Measurements from ENCODE around the gene WDR5.

WDR5 gene

DNA sequence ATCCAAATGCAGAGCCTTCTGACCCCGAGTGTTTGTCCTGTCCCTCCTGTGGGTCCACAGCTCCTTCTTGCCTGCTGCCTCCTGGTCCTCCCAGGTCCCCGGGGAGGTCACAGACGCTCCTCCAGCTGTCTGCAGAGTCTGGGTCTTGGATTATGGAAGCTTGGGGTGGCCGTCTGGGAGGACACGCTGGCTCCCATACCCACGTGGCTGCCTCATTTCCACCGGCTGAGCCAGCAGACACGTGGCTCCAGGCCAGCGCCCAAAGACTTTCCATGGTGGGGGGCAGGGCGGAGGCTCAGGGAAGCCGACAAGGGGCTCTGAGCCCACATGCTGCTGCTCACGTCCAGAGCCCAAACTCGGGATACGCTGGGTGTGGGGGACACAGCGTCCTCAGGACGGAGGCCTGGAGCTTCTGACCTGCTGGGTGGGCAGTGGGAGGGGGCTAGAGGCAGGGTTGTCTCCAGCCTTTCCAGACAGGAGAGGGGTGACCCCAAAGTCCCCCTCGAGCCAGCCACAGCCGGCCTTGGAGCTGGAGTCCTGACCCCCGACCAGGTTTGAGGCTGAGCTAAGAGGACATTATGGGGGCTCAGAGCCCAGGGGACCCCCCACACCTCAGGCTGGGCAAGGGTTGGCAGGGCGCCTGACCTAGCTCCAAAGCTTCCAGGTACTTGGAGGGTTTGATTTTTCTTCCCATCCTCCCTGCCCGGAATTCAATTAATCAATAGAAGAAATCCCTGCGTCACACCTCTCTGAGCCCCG lies 52.7 kb downstream of the WDR5 start:
- DNase-seq (ENCODE audit: low read depth): no peak

DNA sequence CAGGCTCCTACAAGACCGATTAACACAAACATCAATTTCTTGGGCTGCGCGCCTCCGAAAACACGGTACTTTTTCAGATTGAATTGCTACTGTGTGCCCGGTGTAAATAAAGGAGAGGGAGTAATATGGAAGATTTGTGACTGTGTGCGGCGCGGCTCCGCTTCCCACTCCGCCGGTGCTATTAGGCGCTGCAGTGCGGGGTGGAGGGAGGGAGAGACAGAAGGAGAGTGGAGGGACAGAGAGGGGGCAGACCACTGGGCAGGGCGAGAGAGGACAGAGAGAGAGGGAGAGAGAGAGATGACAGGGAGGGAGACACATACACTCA lies 53.2 kb downstream of the WDR5 start:
- no peak for DNase-seq (ENCODE audit: low read depth)

DNA sequence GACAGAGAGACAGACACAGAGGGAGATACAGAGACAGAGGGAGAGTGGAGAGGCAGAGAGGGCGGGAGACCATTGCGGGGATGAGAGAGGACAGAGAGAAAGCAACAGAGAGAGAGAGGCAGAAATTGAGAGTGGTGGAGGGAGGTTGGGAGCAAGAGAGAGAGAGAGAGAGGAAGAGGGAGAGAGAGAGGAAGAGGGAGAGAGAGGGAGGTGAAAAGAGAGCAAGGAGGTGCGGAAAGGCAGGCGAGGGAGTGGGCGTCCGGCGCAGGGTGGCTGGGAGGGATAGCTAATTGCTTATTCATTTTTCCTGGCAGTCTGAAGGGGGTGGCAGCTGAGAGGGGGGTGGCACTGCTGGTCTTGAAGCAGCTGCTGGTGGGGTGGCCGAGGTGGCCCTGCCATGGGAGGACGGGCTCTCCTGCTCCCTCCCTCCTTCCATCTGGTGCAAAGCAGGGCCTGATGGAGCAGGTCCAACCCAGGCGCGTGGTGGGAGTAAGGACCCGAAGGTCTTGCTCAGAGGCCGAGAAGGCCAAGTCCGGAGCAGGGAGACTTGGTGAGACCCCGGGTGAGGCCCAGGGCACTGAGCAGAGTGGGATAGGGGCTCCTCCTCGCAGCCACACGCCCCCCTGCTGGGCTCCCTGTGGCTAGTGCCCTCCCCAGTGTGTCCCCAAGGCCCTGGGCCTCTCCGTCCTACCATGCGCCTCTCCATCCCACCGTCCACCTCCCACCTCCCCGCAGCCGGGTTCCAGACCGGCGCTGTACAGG lies 53.8 kb downstream of the WDR5 start:
- DNase-seq (ENCODE audit: low read depth): no peak

DNA sequence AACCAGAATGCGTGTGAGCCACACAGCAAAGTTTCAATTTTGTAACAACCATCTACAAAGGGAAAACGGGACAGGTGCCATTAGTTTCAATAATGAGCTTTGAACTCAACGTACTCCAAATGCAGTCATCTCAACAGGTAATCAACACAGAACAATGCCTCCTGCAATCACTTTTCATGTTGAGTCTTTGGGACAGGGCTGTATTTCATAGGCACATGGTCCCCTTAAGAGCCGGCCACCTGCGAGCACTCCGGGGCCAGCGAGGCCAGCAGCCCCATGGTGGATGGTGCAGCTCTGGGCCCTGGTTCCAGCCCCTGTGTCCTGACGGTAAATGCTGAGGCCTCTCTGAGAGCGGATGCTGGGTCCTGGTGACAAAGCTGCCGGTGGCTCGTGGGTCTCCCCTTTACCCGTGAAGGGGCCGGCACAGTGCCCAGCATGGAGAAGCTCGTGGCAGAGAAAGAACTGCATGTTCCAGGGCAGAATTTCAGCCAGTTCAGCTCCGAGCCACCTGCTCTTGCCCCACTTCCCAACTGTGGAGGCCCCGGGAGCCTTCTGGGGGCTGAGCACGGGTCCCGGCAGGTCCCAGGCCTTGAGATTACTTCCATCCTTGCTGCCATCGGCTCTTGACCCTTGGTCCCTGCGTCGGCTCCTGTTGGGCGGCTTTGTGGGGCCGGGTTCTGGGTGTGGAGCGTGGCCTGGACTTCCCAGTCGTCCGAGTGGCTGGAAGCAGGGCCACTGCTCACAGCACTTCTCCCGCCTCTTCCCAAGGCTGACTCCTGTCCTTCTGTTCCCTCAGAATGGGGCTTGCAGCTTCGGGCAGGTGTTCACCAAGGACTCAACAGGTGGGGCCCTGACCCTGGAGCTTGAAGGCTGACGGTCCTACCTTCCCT lies 54.6 kb downstream of the WDR5 start:
- DNase-seq (ENCODE audit: low read depth): no peak

DNA sequence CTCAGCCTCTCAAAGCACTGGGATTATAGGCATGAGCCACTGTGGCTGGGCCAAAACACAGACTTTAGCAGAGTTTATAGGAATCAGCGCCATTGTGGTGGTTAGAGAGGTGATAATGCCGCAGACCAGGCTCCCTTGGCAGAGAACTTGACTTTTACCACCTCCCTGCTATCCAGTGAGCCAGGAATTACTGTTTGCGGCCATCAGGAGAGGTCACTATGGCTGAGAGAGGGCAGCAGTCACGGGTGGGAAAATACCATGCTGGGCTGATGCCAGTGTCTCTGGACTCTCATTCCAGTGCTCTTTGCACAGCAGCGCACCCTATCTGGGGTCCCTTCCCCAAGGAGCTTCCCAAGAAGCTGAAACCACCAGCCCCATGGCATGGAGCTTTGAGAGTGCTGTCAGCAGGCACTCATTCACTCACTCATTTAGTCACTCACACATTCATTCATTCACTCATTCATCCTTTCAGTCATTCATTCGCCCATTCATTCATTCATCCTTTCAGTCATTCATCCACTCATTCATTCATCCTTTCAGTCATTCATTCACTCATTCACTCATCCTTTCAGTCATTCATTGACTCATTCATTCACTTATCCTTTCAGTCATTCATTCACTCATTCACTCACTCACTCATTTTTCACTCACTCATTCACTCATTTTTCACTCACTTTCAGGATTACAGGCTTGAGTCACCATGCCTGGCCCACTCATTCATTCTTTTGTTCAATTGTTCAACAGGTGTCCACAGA lies 55.8 kb downstream of the WDR5 start:
- DNase-seq (ENCODE audit: low read depth): no peak

DNA sequence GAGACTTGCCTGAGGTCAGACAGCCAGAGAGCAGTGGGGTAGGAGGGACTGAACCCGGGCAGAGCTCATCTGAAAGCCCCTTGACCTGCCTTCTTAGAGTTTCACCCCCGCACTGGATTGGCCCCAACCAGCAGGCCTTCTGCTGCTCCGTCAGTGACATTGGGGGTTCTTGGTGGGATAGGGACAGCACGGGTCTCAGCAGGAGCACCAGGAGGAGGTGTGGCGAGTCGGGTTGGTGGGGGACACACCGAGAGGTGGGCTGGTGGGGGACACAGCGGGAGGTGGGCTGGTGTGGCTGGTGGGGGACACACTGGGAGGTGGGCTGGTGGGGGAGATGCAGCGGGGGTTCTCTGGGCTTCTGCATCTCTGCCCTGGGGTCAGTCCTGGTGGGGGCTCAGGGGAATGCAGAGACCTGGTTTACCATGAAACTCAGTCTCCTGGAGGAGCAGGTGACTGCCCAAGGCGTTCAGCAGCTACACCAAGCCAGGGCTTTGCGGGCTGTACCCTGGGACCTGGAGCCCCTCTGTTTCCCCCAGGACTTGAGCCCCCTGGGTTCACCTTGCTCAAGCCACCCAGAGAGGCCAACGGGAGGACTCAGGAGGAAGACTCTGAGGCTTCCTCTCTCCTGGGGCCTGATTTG lies 56.5 kb downstream of the WDR5 start:
- no peak for DNase-seq (ENCODE audit: low read depth)

DNA sequence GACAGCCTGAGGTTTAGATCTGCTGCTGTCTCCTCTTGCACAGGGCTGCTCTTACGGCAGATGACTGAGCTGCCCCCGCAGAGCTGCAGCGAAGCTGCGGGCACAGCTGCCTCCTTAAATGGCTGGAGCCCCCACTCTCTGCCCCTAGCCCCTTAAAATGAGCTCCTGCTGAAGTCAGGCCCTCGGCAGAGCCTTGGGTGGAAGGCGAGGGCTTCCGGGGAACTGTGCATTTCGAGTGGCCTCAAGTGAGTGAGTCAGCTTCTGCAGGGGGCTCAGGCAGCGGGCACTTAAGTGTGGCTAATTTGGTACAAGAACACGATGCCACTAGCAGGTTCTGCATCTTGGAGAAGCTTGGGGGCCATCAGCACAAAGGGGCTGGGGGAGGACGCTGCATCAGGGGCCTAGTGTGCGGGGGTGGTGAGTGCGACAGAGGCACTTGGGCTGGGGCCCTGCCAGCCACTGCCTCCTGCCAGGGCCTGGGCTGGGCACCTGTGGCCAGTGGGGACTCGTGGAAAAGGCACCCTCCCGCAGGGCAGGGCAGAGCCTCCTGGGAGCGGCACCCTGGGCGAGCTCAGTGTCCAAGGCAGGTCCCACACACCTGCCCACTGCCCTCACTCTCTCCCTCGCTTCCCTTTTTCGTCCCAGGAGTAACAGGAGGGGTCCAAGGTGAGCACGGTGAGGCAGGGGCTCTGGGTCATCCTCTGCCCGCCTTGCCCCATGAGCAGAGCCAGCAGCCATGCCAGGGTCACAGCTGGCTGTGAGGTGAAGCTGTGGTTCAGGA lies 57.3 kb downstream of the WDR5 start:
- DNase-seq (ENCODE audit: low read depth): no peak

DNA sequence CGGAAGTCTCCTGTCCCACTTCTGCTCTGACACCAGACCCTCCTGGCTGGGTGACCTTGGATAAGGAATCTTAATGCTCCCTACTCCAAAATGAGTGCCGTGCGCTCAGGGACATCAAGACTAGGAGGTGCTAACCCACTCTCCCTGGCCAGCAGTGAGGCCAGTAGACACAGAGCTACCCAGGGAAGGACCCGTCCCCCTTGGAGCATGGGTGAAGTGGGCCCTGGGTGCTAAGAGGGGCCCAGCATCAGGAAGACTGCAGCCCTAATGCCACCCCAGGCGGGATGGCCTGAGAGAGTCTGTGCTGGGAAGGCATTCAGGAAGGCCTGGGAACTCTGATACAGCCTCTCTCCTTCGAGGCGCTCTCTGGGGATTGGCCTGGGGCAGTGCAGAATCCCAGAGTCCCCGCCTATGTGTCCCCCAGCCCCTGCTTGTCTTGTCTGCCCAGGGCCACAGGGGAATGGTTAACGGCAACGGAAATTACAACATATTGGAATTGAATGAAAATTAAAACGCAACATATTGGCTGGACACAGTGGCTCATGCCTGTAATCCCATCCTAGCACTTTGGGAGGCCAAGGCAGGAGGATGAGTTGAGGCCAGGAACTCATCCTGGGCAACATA lies 58.1 kb downstream of the WDR5 start:
- no peak for DNase-seq (ENCODE audit: low read depth)

DNA sequence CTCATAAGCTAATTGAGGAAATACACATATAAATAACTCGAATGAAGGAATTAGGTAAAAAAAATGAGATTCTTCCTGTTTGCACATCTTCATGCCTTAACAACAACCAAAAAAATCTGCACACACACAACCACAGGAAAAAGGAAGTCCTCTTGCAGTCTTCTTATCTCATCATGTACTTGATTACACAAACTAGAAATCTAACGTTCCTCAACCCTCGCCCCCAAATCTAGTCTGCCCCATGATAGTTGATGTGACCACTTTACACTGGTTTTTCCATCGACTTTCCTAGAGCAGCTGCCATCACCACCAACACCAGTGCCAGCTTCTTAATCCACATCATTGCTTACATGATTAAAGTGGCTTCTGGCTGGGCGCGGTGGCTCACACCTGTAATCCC lies 59.7 kb downstream of the WDR5 start:
- no peak for DNase-seq (ENCODE audit: low read depth)

DNA sequence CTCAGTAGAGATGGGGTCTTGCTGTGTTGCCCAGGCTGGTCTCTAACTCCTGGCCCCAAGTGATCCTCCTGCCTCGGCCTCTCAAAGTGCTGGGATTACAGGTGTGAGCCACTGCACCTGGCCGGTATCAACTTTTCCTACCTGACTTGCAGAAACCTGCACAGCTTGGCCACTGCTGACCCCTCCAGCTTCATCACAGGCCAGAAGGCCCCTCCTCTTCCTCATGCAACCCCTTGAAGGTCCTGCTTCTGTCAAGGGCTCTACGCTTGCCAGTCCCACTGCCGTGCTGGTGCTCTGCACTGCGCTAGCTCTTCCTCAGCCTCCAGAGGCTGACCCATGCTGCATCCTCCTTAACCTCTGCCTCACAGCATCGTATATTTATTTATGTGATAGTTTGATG lies 61.0 kb downstream of the WDR5 start:
- no peak for DNase-seq (ENCODE audit: low read depth)

DNA sequence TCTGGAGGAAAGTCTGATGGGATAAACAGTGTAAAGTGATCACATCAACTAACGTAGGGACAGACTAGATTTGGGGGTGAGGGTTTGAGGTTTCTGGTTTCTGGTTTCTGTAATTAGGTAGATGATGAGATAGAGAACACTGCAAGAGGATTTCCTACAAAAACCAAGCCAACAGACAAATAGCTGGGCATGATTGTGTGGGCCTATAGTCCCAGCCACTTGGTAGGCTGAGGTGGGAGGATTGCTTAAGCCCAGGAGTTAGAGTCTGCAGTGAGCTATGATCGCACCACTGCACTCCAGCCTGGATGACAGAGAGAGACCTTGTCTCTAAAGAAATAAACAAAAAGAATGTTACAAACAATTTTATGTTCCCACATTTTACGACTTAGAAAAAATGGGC lies 62.9 kb downstream of the WDR5 start:
- DNase-seq (ENCODE audit: low read depth): no peak

DNA sequence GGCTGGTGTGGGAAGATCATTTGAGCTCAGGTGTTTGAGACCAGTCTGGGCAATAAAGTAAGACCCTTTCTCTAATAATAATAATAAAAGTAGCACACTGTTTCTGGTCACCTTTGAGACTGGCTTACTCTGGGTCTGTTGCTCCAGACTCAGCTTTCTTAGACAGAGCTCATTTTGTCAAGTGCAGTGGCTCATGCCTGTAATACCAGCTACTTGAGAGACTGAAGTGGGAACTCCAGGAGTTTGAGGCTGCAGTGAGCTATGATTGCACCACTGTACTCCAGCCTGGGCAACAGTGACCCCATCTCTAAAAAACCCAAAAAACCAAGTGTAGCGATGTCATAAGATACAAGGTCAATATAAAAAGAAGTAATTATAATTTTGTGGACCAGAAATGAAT lies 64.8 kb downstream of the WDR5 start:
- DNase-seq (ENCODE audit: low read depth): no peak

DNA sequence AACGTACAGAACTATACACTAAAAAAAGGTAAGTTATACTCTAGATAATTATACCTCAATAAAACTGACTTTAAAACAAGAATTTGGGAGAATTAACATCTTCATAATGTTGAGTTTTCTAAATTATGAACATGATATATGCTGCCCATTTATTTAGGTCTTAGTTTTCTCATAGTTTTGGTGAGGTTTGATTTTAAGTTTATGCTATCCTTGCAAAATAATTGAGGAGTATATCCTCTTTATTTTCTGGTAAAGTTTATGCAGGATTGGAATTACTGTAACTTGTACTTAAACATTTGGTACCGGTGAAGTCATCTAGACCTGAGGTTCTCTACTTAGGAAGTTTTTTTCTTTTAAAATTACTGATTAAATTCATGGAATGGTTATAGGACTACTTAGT lies 67.3 kb downstream of the WDR5 start:
- DNase-seq (ENCODE audit: low read depth): no peak

DNA sequence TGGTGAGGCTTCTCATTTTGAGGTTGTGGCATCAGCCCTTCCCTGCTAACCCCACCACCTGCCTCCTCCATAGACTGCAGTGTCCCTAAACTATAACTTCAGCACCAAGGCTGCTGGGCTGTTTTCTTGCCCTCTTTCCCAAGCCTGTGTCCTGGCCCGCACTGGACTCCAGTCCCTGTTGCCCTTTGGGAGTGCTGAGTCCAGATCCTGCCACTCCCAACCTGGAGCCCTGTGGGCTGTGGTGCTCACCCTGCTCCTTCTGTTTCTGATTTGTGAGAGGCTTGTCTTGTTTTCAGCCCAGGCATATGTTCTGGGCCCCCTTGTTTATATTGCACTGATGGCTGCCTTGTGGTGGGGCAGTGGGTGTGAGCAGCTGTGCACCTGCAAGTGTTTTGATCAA lies 68.2 kb downstream of the WDR5 start:
- DNase-seq (ENCODE audit: low read depth): no peak

DNA sequence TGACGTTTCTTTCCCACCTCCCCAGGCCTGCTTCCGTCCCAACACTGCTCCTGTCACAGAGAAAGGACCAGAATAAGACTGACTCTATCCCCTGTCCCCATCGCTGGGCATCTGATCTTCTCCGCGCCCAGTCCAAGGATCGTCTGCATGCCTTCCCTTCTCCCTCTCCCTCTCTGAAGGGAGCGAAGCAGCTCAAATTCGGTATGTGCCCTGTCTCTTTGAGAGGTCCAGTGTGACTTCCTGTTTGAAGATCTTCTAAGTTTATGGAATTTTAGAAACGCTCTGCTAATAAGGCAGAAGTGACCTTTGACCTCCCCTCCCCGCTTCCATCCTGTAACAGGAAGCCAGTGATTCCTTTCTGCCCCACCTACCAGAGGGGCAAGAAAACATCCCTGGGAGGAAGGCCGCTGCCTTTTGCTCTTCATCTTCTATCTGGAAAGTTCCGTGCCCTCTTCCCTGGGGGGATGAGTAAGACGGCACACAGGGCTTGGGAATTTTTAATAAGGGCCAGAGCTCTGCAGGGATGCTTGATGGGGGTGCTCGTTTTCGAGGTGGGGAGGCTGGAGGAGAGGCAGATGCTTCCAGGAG lies 69.2 kb downstream of the WDR5 start:
- no peak for DNase-seq (ENCODE audit: low read depth)

DNA sequence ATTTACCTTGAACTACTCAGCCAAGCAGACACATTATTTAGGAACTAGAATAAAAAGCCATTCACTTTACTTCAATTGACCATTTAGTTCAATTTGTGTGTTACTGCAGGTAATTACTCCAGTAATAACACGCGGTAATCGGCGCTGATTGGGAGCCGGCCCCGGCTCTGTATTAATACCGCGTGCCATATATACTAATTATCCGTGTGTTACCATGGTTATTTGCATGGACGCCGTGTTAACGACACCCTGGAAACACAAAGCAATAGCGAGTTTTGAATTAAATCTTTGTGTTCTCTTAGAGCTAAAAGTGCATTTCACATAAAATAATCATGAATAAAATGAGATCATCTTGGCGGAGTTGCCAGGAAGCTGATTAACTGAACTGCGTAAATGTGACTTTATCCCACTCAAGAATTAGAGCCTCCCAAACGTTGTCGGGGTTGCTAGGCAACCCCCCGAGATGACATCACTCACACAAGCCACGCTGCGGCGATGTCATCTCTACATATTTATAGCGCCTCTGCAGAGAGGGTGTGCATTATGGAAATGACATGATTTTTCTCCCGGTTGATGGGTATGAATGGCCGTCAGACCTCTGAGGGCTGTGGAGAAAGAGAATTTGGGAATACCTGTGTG lies 69.9 kb downstream of the WDR5 start:
- peak; percentile 25 for DNase-seq (ENCODE audit: low read depth)

DNA sequence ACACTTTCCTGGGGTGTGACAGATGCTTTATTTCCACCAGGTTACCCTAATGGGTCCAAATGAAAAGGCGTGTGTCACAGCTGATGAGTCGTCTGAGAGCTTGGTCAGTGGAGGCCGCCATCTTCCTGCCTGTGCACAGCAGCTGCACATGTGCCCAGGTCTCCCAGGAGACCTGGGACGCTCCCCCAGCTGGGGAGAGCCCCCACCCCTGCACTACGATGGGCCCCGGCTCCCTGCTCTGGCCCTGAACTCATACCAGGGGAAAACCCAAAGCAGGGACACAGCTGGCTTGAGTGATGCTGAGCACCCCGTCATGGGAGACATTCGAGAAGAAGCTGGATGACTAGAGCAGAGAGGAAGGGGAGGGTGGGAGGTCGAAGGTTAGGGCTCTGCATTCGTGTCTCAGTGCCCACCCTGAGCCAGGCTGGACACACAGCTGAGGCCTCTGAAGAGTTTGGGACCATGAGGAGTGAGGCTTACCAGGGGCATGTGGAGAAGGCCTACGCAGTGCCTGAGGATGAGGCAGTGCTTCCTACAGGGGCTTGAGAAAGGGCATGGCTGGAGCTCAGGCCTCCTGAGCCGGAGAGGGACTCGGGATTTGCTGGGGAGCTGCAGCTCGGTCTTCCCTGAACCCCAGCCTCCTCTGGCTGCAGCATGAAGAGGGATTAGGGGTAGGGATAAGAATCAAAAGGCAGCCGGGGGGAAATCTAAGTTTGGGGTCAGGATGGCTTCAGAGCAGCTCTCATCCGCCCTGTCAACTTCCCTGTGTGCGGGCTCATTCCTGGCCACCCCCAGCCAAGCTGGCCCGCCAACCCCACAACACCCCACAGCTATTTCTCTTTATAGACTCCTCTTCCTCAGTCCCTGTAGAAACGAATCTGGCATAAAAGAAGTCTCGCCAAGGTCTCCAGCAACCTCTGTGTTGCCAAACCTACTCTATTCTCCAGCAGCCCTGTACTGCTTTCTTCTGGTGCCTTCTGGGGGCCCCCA lies 70.7 kb downstream of the WDR5 start:
- no peak for DNase-seq (ENCODE audit: low read depth)

DNA sequence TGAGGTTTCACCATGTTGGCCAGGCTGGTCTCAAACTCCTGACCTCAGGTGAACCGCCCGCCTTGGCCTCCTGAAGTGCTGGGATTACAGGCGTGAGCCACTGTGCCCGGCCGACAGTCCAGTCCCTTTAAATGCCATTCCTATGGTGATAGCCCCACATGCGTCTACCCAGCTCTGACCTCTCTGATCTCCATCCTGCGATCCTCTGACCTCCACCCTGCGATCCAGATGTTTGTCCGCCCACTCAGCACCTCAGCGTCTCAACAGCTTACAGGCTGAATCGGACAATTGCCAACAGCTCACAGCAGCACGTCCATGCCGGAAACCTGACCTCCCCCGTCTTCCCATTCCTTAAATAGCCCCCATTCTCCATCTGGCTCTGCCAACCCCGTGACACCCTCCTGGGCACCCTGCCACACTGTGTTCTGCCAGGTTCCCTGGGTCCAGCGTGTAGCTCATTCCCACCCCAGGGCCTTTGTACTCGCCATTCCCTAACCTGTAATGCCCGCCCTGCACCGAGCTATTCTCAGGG lies 72.5 kb downstream of the WDR5 start:
- no peak for DNase-seq (ENCODE audit: low read depth)

All from fibroblast of gingiva (primary cell).